GM10847 (cell line): ENCODE measurements around the gene TRIM38.
A peak's percentile ranks its signal among the peaks of the same experiment; 100 is the strongest.

ENCODE experiments used
- POLR2A ChIP-seq: IDR thresholded peaks from 2 replicates; pipeline ENCODE4 v1.6.1; 2011; ENCODE audit not compliant: insufficient read length; ENCODE audit errors: extremely low read depth

TRIM38 gene, protein sequence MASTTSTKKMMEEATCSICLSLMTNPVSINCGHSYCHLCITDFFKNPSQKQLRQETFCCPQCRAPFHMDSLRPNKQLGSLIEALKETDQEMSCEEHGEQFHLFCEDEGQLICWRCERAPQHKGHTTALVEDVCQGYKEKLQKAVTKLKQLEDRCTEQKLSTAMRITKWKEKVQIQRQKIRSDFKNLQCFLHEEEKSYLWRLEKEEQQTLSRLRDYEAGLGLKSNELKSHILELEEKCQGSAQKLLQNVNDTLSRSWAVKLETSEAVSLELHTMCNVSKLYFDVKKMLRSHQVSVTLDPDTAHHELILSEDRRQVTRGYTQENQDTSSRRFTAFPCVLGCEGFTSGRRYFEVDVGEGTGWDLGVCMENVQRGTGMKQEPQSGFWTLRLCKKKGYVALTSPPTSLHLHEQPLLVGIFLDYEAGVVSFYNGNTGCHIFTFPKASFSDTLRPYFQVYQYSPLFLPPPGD

DNA sequence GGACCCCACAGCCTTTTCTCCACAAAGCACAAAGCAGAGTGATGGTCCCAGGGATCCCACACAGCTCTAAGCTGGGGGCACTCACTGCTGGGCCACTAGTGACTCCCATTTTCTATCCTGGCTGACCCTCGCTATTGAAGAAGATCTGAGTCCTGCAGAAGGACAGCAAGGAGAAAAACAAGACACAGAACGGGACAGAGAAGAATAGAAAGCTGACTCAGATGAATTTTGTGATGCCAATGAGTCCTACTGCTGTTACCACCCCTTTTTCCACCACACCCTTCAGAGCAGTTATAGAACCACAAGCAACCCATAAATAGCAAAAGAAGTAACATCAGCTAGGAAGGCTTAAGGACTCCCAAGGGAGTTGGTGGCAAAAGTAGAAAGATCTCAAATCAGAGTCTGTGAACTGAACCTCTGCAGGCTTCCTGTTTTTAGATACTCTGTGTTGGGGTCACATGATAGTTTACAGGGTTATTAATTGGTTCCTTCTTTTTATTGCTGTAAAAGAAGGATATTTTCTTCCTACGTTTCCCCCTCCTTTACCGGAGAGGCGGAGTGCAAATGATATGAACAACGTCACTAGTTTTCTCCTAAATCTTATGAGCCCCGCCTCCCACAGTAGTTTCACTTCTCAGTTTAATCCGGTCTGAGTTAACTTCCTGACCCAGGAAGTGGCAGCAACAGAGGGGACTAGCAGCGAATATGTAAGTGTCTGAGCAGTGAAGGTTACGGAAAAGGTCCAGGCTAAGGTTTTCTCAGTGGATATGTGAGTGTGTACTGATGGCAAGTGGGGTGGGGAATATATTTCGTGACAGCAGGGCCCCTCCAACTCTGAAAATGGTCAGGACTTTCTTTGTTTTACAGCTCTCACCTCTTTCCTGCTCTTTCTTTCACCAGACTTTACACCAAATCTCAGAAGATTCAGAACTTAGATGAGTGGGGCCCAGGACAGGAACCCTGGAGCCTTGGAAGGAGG lies at the start of gene TRIM38:
Gene TRIM38, plus strand, starts transcription at position 654 of the 979 bp plus-strand sequence. CDS start 3,721 bp downstream, outside the sequence.
- peak; percentile 62 for TF ChIP-seq POLR2A

DNA sequence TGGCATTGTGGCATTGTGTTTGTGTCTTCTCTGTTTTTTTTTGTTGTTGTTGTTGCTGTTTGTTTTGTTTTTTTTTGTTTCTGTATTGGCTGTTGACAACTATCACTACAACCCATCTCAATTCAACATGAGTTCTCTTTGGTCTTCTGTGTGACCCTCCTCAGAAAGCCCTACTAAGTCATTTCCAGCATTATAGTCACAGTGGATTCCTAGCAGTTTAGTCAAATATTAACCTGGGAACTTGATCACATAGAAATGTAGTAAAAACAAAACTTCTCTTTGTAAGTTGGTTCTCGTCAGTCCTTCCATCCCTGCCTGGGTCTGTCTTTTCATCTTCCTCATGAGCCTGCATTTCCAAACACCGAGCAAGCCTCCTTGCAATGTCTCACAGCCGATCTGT lies 48.9 kb upstream of the TRIM38 start:
- TF ChIP-seq POLR2A = no peak

DNA sequence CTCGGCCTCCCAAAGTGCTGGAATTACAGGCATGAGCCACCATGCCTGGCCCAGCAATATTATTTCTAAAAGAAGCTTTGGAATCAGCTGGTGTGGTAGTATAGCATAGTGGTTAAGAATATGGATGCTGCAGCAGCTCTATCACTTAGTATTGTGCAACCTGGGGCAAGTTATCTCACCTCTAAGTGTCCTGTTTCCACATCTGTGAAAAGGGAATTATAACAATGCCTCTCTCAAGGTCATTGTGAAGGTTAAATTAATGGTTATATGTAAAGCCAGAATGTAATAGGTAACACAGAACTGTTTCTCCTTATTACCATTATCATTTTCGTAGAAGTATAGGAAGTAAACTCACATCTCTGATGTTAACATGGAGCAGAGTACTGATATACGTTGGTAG lies 46.3 kb upstream of the TRIM38 start:
- TF ChIP-seq POLR2A = no peak

DNA sequence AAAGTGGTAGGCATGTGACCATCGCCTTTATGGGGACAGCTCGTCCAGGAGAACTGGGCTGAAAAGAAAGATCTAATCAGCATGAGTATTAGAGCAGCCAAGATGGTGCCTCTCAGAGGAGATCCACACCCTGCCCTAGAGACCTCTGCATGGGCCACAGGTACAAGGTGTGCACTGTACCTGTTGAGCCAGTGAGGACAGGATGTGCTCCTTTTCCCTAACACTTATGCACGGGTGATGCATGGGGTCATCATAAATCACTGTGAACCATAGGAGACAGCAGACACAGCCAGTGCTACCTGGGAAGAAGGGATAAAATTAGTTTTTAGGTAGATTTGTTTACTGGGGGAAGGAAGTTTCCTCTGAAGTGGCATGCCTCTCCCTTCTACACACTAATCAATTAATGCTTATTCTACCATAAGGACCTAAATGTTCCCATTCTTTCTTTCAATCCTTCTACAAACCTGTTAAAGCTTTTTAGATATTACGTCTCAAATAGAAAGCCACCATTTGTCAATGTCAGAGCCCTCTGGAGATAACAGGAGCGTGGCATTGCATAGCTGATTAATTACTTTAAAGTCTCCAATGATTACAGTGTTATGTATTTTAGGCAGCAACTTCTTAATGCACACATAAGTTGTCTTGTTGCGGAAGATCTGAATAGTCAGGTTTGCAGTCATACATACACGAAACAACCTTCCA lies 45.7 kb upstream of the TRIM38 start:
- TF ChIP-seq POLR2A = no peak

DNA sequence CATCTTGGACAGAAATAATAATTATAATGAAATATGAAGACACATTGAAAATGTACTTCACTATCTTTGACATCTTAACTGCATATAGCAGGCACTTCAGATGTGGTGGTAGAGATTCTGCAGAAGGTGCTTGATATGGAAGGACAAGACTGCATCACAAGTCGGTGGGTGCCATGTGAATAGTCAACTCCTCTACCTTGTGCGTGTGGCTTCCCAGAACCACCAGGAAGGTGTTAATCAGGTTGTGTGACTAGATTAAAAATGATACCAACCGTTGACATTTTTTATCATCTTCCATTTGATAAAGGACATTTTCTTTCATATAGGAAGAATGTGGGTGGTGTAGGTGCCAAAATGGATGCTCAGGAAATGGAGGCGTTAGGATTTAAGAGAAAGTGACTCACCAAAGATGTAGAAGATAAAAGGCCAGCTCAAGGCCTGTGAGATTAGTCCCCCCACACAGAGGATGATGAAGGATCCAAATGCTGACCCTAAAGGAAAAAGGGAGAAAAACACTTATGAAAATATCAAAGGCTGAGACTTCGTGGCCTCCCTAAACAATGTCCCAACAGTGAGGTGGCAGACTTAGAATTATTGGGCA lies 44.4 kb upstream of the TRIM38 start:
- no peak for TF ChIP-seq POLR2A

DNA sequence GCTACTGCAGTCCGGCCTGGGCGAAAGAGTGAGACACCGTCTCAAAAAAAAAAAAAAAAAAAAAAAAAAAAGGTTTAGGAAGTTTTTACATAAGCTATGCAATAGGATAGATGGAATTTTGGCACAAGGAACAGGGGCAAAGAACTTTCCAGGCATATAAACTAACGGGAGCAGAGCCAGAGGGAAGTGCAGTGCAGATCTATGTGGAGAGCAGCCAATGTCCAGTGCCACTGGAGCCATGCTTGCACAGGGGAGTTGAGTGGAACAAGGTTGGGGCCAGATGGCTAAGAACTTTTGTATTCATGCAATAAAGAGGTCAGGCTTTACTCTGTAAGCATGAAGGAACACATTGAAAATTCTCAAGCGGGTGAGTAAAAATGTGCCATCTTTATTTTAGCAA lies 42.9 kb upstream of the TRIM38 start:
- no peak for TF ChIP-seq POLR2A

DNA sequence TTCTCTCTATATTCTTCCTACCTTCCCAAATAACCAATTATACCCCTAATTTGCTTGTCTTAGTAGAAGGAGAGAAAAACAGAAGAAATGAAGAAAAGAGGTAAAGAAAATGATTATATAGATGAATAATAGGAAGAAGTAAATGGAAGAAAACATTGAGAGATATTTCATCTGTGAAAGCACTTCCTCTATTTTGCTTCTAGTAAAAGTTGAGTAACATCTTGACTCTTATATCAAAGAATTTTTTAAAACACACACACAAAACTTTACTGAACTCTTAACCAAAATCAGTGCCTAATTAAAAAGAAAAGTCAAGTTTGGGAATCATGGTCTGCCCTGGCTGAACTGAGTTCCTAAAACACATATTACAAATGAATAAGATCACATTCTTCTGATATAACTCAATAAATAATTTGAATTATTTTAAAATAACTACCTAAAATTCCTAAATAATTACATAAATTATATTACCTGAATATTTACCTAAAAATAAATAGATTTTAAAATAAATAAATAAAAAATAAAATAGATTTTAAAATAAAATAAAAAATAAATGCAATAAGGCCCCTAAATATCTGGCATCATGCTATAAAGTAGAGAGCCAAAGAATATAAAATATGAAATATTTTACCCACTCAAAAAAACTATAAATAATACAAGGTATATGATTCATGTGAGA lies 40.9 kb upstream of the TRIM38 start:
- no peak for TF ChIP-seq POLR2A

DNA sequence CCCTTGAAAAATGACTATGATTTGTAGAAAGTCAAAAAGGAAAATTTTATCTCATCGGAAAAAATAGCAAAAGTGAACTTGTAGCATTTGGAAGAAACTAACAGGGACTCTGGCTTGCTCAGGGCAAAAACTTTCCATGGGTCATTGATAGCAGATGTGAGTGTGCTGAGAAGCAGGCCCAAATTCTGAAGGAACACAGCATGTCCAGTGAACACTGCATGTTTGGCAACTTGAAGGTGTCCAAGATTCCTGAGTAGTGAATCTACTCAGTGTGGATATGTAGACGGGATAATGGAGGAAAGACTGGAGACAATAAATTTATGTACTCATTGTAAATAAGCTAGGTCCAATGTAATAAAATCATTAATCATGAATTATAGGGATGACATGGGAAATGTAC lies 40.3 kb upstream of the TRIM38 start:
- no peak for TF ChIP-seq POLR2A

DNA sequence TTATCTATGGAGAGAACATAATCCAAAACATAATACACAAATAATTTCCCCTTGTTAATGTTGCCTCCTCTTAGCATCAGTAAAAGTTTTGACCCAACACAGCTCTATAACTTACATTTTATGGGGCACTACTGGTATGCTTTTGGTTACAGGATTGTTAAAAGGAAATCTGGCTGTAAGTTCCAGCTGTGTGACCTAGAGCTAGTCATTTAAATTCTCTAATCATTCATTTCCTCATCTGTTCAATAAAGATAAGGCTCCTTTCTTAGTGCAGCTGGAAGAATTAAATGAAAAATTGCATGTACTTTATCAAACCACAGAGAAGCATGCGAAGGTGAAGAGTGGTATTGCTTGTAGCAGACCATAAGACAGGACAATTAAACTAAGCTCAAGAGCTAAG lies 36.7 kb upstream of the TRIM38 start:
- no peak for TF ChIP-seq POLR2A

DNA sequence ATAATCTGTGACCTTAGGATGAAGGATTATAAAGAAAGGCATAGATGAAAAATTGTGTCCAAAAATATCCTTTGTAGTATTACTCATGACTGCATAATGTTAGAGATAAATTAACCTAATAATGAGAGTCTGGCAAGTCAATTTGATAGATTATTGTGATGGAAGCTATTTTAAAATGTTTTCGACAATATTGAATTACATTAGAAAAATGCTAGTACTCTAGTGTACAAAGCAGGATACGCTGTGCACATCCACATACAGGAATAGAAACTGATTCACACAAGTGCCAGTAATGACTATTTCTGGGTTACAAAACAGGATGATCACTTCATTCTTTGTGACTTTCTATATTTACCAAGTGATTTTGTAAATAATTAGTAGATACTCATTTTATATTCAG lies 35.4 kb upstream of the TRIM38 start:
- TF ChIP-seq POLR2A = no peak

DNA sequence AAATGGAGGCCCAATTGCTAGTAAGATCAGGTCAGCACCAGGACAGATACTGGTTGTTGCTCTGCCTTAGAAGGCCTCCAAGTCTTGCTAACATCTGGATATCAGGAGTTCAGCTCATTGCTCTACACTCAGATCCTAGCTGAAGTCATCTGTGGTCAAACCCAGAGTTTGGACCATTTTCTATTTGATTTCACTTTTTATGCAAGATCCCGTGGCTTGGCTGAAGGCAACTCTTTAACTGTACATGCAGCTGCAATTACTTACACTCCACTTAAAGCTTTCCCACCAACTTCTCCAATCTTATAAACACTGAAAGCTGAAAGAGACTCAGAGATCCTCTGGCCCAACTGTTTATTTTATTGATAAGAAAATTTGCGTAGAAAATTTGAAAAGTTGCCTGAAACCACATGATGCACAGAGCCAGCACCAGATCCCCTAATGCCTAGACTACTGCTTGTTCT lies 34.8 kb upstream of the TRIM38 start:
- TF ChIP-seq POLR2A = no peak

DNA sequence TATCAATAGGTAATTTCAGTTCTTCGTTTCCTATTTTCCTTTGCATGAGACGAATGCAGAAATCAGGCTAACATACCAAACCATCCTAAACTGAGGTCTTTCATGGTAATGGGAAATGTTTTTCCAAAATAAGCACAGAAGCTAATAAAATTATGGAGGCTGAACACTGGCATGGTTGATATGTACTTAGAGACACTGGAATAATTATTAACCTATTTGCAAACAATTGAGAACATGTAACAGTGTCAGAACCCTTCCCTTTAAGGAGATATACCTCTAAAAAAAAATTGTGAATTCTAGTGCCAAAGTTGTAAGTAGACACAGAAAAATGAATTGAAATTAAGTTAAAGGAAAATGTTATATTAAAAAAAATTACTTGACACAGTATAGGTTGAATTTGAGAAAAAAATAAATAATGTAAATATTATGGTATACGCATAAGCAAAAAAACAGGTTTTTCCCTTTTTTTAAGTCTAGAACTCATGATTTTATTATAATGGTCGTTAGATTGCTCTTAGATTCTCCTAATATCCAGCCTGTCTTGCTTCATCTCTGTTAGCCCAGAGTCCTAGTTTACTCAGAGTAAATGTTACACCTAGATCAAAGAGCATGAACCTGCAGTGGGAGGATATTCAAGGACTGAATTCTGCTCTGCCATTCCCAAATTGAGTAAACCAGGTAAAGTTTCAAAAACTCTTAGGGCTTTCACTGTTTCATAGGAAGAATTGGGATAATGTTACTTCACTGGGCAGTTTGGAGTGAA lies 33.9 kb upstream of the TRIM38 start:
- no peak for TF ChIP-seq POLR2A
